ENCODE measurements around the gene NKAIN1.

NKAIN1 gene

DNA sequence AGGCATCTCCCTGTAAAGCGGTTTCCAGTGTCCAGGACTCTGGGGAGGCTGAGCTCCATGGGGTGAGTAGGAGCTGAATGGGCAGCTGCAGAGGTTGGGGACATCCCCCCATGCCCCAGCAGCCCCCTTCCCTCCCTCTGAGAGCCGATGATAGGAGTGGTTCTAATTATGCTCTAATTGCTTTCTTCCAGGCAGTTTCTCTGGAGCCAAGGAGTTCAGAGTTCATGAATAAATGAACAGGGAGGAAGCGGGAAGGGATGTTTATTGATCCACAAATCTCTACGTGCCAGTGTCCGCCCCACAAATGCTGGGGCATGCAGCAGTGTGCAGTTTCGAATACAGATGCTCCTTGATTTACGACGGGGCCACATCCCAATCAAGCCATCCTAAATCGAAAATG is 15.6 kb downstream of the NKAIN1 start:
- Histone ChIP-seq H3K4me3 (ENCODE audit: insufficient read depth in 1 of 2, low read depth in 1 of 2, low read length in 2 of 2) (no peak overlapping the region), H2AFZ (ENCODE audit: low read depth, low read length) (no peak overlapping the region), H3K27ac (ENCODE audit: low read length, poor library complexity, severe bottlenecking) (no peak overlapping the region), H3K9me3 (ENCODE audit: control insufficient read depth, low read length) (no peaks in the 10 kb centered on the region), H3K23ac (ENCODE audit: low read length in 2 of 2) (no peak overlapping the region), H3K27me3 (ENCODE audit: control insufficient read depth in 1 of 2, insufficient read depth in 1 of 2, low read length in 2 of 2) (peaks cover 27 to 32% of the 10 kb centered on the region in 2 experiments), H2AK5ac (ENCODE audit: low read length, severe bottlenecking) (no peak overlapping the region), H4K8ac (ENCODE audit: low read length) (no peak overlapping the region), H4K91ac (ENCODE audit: low read length) (no peak overlapping the region), H2BK15ac (ENCODE audit: low read depth, poor library complexity, severe bottlenecking) (no peak overlapping the region), H3K4ac (ENCODE audit: low read depth in 1 of 2, low read length in 2 of 2) (no peak overlapping the region), H3K4me2 (ENCODE audit: low read length, poor library complexity, severe bottlenecking) (no peak overlapping the region), H3K9ac (ENCODE audit: low read length) (no peak overlapping the region), H3K4me1 (ENCODE audit: control insufficient read depth, insufficient read depth, low read depth, low read length) (peaks cover 1% of the 10 kb centered on the region), H3K36me3 (ENCODE audit: control insufficient read depth in 1 of 2, insufficient read depth in 2 of 2, low read depth in 1 of 2, low read length in 2 of 2) (no peaks in the 10 kb centered on the region), H2BK120ac (ENCODE audit: low read depth, low read length) (no peak overlapping the region), H3K79me1 (replicated peaks; ENCODE audit: low read length, poor library complexity, severe bottlenecking) (no peaks in the 10 kb centered on the region), H2BK5ac (ENCODE audit: low read depth, low read length, poor library complexity, severe bottlenecking) (no peak overlapping the region), H3K14ac (ENCODE audit: low read length in 2 of 2) (no peak overlapping the region), H2BK12ac (ENCODE audit: low read length in 2 of 2) (no peak overlapping the region), H3K18ac (ENCODE audit: low read depth in 1 of 2, low read length in 2 of 2) (no peak overlapping the region)
- 52% methylated on average over 8 of the region's 9 CpGs for WGBS
- no peak for DNase-seq

DNA sequence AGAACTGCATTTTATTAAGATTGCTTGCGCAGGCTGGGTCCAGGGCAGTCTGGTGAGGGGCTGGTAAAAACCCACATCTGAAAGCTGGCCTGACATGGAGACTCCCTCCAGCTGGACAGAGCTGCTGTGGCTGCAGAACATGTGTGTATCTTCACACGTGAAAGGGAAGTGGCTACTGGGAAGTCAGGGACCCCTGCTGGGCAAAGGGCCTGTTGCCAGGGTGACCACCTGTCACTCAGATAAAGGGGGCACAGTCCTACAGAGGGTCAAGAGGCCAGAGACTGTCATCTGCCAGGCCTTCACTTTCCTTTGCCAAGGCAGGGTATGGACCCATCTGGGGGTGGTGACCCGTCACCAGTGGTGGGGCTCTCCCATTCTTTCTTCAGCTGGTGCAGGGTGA is 17.5 kb downstream of the NKAIN1 start:
- H3K36me3 ChIP-seq (ENCODE audit: control insufficient read depth in 1 of 2, insufficient read depth in 2 of 2, low read depth in 1 of 2, low read length in 2 of 2): no peaks in the 10 kb centered on the region
- H3K4me1 ChIP-seq (ENCODE audit: control insufficient read depth, insufficient read depth, low read depth, low read length): peaks cover 1% of the 10 kb centered on the region
- no peak overlapping the region for H3K9ac ChIP-seq (ENCODE audit: low read length)
- DNase-seq: no peak
- WGBS: 79% methylated on average over 3 of the region's 3 CpGs
- no peaks in the 10 kb centered on the region for H3K79me1 ChIP-seq (replicated peaks; ENCODE audit: low read length, poor library complexity, severe bottlenecking)
- no peak overlapping the region for H3K4me3 ChIP-seq (ENCODE audit: insufficient read depth in 1 of 2, low read depth in 1 of 2, low read length in 2 of 2)
- no peak overlapping the region for H2BK15ac ChIP-seq (ENCODE audit: low read depth, poor library complexity, severe bottlenecking)
- no peak overlapping the region for H3K4me2 ChIP-seq (ENCODE audit: low read length, poor library complexity, severe bottlenecking)
- no peak overlapping the region for H3K14ac ChIP-seq (ENCODE audit: low read length in 2 of 2)
- no peak overlapping the region for H2BK120ac ChIP-seq (ENCODE audit: low read depth, low read length)
- no peak overlapping the region for H4K8ac ChIP-seq (ENCODE audit: low read length)
- no peak overlapping the region for H3K27ac ChIP-seq (ENCODE audit: low read length, poor library complexity, severe bottlenecking)
- H2AFZ ChIP-seq (ENCODE audit: low read depth, low read length): no peak overlapping the region
- no peak overlapping the region for H3K23ac ChIP-seq (ENCODE audit: low read length in 2 of 2)
- no peak overlapping the region for H3K4ac ChIP-seq (ENCODE audit: low read depth in 1 of 2, low read length in 2 of 2)
- no peaks in the 10 kb centered on the region for H3K9me3 ChIP-seq (ENCODE audit: control insufficient read depth, low read length)
- no peak overlapping the region for H3K18ac ChIP-seq (ENCODE audit: low read depth in 1 of 2, low read length in 2 of 2)
- no peak overlapping the region for H2BK5ac ChIP-seq (ENCODE audit: low read depth, low read length, poor library complexity, severe bottlenecking)
- no peak overlapping the region for H2AK5ac ChIP-seq (ENCODE audit: low read length, severe bottlenecking)
- no peak overlapping the region for H4K91ac ChIP-seq (ENCODE audit: low read length)
- H2BK12ac ChIP-seq (ENCODE audit: low read length in 2 of 2): no peak overlapping the region
- H3K27me3 ChIP-seq (ENCODE audit: control insufficient read depth in 1 of 2, insufficient read depth in 1 of 2, low read length in 2 of 2): peaks cover 33 to 40% of the 10 kb centered on the region in 2 experiments

DNA sequence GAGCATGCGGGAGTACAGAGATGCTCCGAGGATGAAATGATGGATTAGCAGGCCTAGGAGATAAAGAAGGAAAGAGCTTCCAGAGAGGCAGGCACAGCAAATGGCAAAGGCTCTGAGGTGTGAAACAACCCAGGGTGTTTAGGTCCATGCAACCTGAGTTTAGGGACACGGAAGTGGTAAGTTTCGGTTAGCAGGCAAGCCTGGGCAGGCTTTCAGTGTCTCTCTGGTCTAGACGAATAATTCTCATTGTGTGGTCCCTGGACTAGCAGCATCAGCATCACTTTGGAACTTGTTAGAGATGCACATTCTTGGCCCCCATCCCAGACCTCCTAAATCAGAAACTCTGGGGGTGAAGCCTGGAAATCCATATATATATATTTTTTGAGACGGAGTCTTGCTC is 18.6 kb downstream of the NKAIN1 start:
- H3K36me3 ChIP-seq (ENCODE audit: control insufficient read depth in 1 of 2, insufficient read depth in 2 of 2, low read depth in 1 of 2, low read length in 2 of 2): no peaks in the 10 kb centered on the region
- no peak overlapping the region for H4K91ac ChIP-seq (ENCODE audit: low read length)
- no peak overlapping the region for H3K4ac ChIP-seq (ENCODE audit: low read depth in 1 of 2, low read length in 2 of 2)
- H2BK12ac ChIP-seq (ENCODE audit: low read length in 2 of 2): no peak overlapping the region
- no peak overlapping the region for H4K8ac ChIP-seq (ENCODE audit: low read length)
- 85% methylated on average over 6 of the region's 6 CpGs for WGBS
- no peak overlapping the region for H3K4me3 ChIP-seq (ENCODE audit: insufficient read depth in 1 of 2, low read depth in 1 of 2, low read length in 2 of 2)
- no peaks in the 10 kb centered on the region for H3K9me3 ChIP-seq (ENCODE audit: control insufficient read depth, low read length)
- no peak for DNase-seq
- H2AFZ ChIP-seq (ENCODE audit: low read depth, low read length): no peak overlapping the region
- H2BK5ac ChIP-seq (ENCODE audit: low read depth, low read length, poor library complexity, severe bottlenecking): no peak overlapping the region
- peaks cover 2% of the 10 kb centered on the region for H3K4me1 ChIP-seq (ENCODE audit: control insufficient read depth, insufficient read depth, low read depth, low read length)
- H2BK15ac ChIP-seq (ENCODE audit: low read depth, poor library complexity, severe bottlenecking): no peak overlapping the region
- no peaks in the 10 kb centered on the region for H3K79me1 ChIP-seq (replicated peaks; ENCODE audit: low read length, poor library complexity, severe bottlenecking)
- H3K9ac ChIP-seq (ENCODE audit: low read length): no peak overlapping the region
- no peak overlapping the region for H3K23ac ChIP-seq (ENCODE audit: low read length in 2 of 2)
- no peak overlapping the region for H3K18ac ChIP-seq (ENCODE audit: low read depth in 1 of 2, low read length in 2 of 2)
- no peak overlapping the region for H3K14ac ChIP-seq (ENCODE audit: low read length in 2 of 2)
- no peak overlapping the region for H3K27ac ChIP-seq (ENCODE audit: low read length, poor library complexity, severe bottlenecking)
- H2AK5ac ChIP-seq (ENCODE audit: low read length, severe bottlenecking): no peak overlapping the region
- H2BK120ac ChIP-seq (ENCODE audit: low read depth, low read length): no peak overlapping the region
- peaks cover 35 to 40% of the 10 kb centered on the region in 2 experiments for H3K27me3 ChIP-seq (ENCODE audit: control insufficient read depth in 1 of 2, insufficient read depth in 1 of 2, low read length in 2 of 2)
- H3K4me2 ChIP-seq (ENCODE audit: low read length, poor library complexity, severe bottlenecking): no peak overlapping the region

- Histone ChIP-seq H2BK5ac (ENCODE audit: low read depth, low read length, poor library complexity, severe bottlenecking) (no peak overlapping the region), H3K9me3 (ENCODE audit: control insufficient read depth, low read length) (peaks cover 3% of the 10 kb centered on the region), H4K8ac (ENCODE audit: low read length) (no peak overlapping the region), H3K18ac (ENCODE audit: low read depth in 1 of 2, low read length in 2 of 2) (no peak overlapping the region), H3K23ac (ENCODE audit: low read length in 2 of 2) (no peak overlapping the region), H3K9ac (ENCODE audit: low read length) (no peak overlapping the region), H3K4me1 (ENCODE audit: control insufficient read depth, insufficient read depth, low read depth, low read length) (peaks cover 3% of the 10 kb centered on the region), H3K4ac (ENCODE audit: low read depth in 1 of 2, low read length in 2 of 2) (no peak overlapping the region), H2BK120ac (ENCODE audit: low read depth, low read length) (no peak overlapping the region), H3K36me3 (ENCODE audit: control insufficient read depth in 1 of 2, insufficient read depth in 2 of 2, low read depth in 1 of 2, low read length in 2 of 2) (no peaks in the 10 kb centered on the region), H2AFZ (ENCODE audit: low read depth, low read length) (no peak overlapping the region), H2AK5ac (ENCODE audit: low read length, severe bottlenecking) (no peak overlapping the region), H3K4me3 (ENCODE audit: insufficient read depth in 1 of 2, low read depth in 1 of 2, low read length in 2 of 2) (no peak overlapping the region), H3K27me3 (ENCODE audit: control insufficient read depth in 1 of 2, insufficient read depth in 1 of 2, low read length in 2 of 2) (peaks cover 42 to 47% of the 10 kb centered on the region in 2 experiments), H2BK12ac (ENCODE audit: low read length in 2 of 2) (no peak overlapping the region), H3K4me2 (ENCODE audit: low read length, poor library complexity, severe bottlenecking) (no peak overlapping the region), H4K91ac (ENCODE audit: low read length) (no peak overlapping the region), H3K79me1 (replicated peaks; ENCODE audit: low read length, poor library complexity, severe bottlenecking) (no peaks in the 10 kb centered on the region), H3K14ac (ENCODE audit: low read length in 2 of 2) (no peak overlapping the region), H2BK15ac (ENCODE audit: low read depth, poor library complexity, severe bottlenecking) (no peak overlapping the region), H3K27ac (ENCODE audit: low read length, poor library complexity, severe bottlenecking) (no peak overlapping the region)
- no peak for DNase-seq
- WGBS: 85% methylated on average over 6 of the region's 6 CpGs
These were observed 20.2 kb downstream of the NKAIN1 start for GRCh38 chr1:31219489-31219888.
